Fibroblast of the conjunctiva (primary cell): ENCODE measurements around the gene KIAA0753.
"Not testable (repeated sequence)": the region's sequence is repeated elsewhere in the genome, so short reads cannot be mapped to it uniquely, and the experiment has no call there.

ENCODE experiments used
- DNase-seq: peaks from one replicate; pipeline ENCODE4 v3.0.0-alpha.2; 2010; ENCODE audit warnings: low read depth

The KIAA0753 gene

GRCh38 chr17:6668727-6669425 is 28.4 kb upstream of the KIAA0753 start:
- DNase-seq = no peak

GRCh38 chr17:6668219-6668618 is 27.7 kb upstream of the KIAA0753 start:
- no peak for DNase-seq

GRCh38 chr17:6667516-6667915 is 27.0 kb upstream of the KIAA0753 start:
- DNase-seq = no peak

- DNase-seq = no peak
Measured at GRCh38 chr17:6666557-6666956, 26.0 kb upstream of the KIAA0753 start.

- DNase-seq = peak; percentile 80
Measured at GRCh38 chr17:6666077-6666521, 25.6 kb upstream of the KIAA0753 start.

GRCh38 chr17:6663200-6663599 is 22.7 kb upstream of the KIAA0753 start:
- DNase-seq = not testable (repeated sequence)

GRCh38 chr17:6661464-6661848 is 20.9 kb upstream of the KIAA0753 start:
- no peak for DNase-seq

- no peak for DNase-seq
Measured at GRCh38 chr17:6660805-6661463, 20.4 kb upstream of the KIAA0753 start.

- no peak for DNase-seq
Measured at GRCh38 chr17:6660101-6660500, 19.6 kb upstream of the KIAA0753 start.

- DNase-seq = not testable (repeated sequence)
Measured at GRCh38 chr17:6658411-6658810, 17.9 kb upstream of the KIAA0753 start.

- DNase-seq = no peak
Measured at GRCh38 chr17:6657633-6658287, 17.2 kb upstream of the KIAA0753 start.

GRCh38 chr17:6656797-6657632 is 16.5 kb upstream of the KIAA0753 start:
- DNase-seq = not testable (repeated sequence)

GRCh38 chr17:6655732-6656361 is 15.3 kb upstream of the KIAA0753 start:
- DNase-seq = not testable (repeated sequence)

- no peak for DNase-seq
Measured at GRCh38 chr17:6654841-6655731, 14.6 kb upstream of the KIAA0753 start.

GRCh38 chr17:6651919-6652452 is 11.5 kb upstream of the KIAA0753 start:
- DNase-seq = no peak

GRCh38 chr17:6651354-6651918 is 10.9 kb upstream of the KIAA0753 start, which contains the start of the genes C17orf100 and MED31:
Gene C17orf100 (plus strand): TSS chr17:6651762. CDS start chr17:6651914, 152 bp downstream.
Gene MED31 (minus strand): TSS chr17:6651605. CDS start chr17:6651528, 77 bp downstream.
- peak; percentile 75 for DNase-seq

GRCh38 chr17:6648181-6648580 is 7.7 kb upstream of the KIAA0753 start:
- no peak for DNase-seq

GRCh38 chr17:6643451-6644125 is 3.1 kb upstream of the KIAA0753 start:
- DNase-seq = no peak

- no peak for DNase-seq
Measured at GRCh38 chr17:6642592-6642991, 2.1 kb upstream of the KIAA0753 start.
